GM19239 (cell line): Measurements from ENCODE around the gene DRD2.

Source experiments
- DNase-seq: peaks from one replicate; pipeline ENCODE4 v3.0.0; 2011; ENCODE audit warnings: low spot score; ENCODE audit not compliant: insufficient read length
- FAIRE-seq: peaks from 2 replicates; lab custom pipeline; 2011; peaks lifted over from hg19 to GRCh38; lab: Jason Lieb, UNC

Gene DRD2

GRCh38 chr11:113378692-113379091 is 96.5 kb downstream of the DRD2 start:
- DNase-seq (no peak), FAIRE-seq (no peak)

GRCh38 chr11:113377681-113378412 is 97.4 kb downstream of the DRD2 start:
- DNase-seq (no peak), FAIRE-seq (no peak)

- FAIRE-seq (no peak), DNase-seq (no peak)
Measured at GRCh38 chr11:113376156-113376555, 99.0 kb downstream of the DRD2 start.

GRCh38 chr11:113375402-113375801 is 99.8 kb downstream of the DRD2 start:
- DNase-seq (no peak), FAIRE-seq (no peak)

GRCh38 chr11:113373981-113374560 is 101.1 kb downstream of the DRD2 start:
- no peak for FAIRE-seq

GRCh38 chr11:113373306-113373705 is 101.9 kb downstream of the DRD2 start:
- FAIRE-seq (no peak), DNase-seq (no peak)

More at GRCh38 chr11:113373981-113374560, 101.1 kb downstream of the DRD2 start:
- no peak for DNase-seq

- FAIRE-seq (no peak), DNase-seq (no peak)
Measured at GRCh38 chr11:113372309-113372708, 102.9 kb downstream of the DRD2 start.

GRCh38 chr11:113370634-113371033 is 104.6 kb downstream of the DRD2 start:
- no peak for FAIRE-seq
- no peak for DNase-seq

- DNase-seq = no peak
- FAIRE-seq = no peak
Measured at GRCh38 chr11:113369411-113369810, 105.8 kb downstream of the DRD2 start.

- FAIRE-seq (no peak), DNase-seq (no peak)
Measured at GRCh38 chr11:113365895-113366294, 109.3 kb downstream of the DRD2 start.

GRCh38 chr11:113363996-113364641 is 111.1 kb downstream of the DRD2 start:
- DNase-seq (no peak), FAIRE-seq (no peak)

GRCh38 chr11:113363406-113363805 is 111.8 kb downstream of the DRD2 start:
- DNase-seq (no peak), FAIRE-seq (no peak)
